K562 (cell line): ENCODE measurements around the gene CDK1. TPM values are rescaled to one million over a fixed set of nuclear protein-coding genes. Genes with fewer than 3 reads are reported as not detected.
A peak's percentile ranks its signal among the peaks of the same experiment; 100 is the strongest.

Experiments used
- ARID3A ChIP-seq: IDR thresholded peaks from 2 replicates; pipeline ENCODE4 v1.6.1; 2012; ENCODE audit warnings: low read depth, low read length, improper control_type of control experiment, borderline replicate concordance
- CTCFL ChIP-seq: IDR thresholded peaks from 2 replicates; pipeline ENCODE4 v1.6.1; 2011; ENCODE audit warnings: borderline replicate concordance, low read depth, mild to moderate bottlenecking, moderate library complexity, low read length; ENCODE audit not compliant: insufficient read depth, poor library complexity, severe bottlenecking
- E2F3 ChIP-seq: fragments of 250-450 bp; sonication (Bioruptor Pico); IDR thresholded peaks from 2 replicates; pipeline ENCODE4 v1.4.0; 2020; ENCODE audit warnings: mild to moderate bottlenecking
- ESRRA ChIP-seq: fragments of 450-650 bp; IDR thresholded peaks from 2 replicates; pipeline ENCODE4 v1.6.1; 2014; ENCODE audit warnings: low read depth, mild to moderate bottlenecking, moderate library complexity, borderline replicate concordance
- FOS ChIP-seq: IDR thresholded peaks from 3 replicates; pipeline ENCODE4 v1.6.1; 2011; ENCODE audit not compliant: insufficient read length; ENCODE audit errors: extremely low read depth
- HBP1 ChIP-seq: fragments of 450-650 bp; formaldehyde crosslinking; IDR thresholded peaks from 2 replicates; pipeline ENCODE4 v1.4.0; 2022; ENCODE audit warnings: missing genetic modification characterization
- HDAC3 ChIP-seq: fragments of 450-650 bp; IDR thresholded peaks from 2 replicates; pipeline ENCODE4 v1.6.1; 2018; ENCODE audit warnings: borderline replicate concordance, mild to moderate bottlenecking, moderate library complexity; ENCODE audit not compliant: partially characterized antibody
- KAT7 ChIP-seq: sonication (generic); formaldehyde crosslinking; IDR thresholded peaks from 2 replicates; pipeline ENCODE4 v1.8.0; 2022; ENCODE audit warnings: missing genetic modification reagents, mild to moderate bottlenecking, borderline replicate concordance
- MBD2 ChIP-seq: sonication (generic); IDR thresholded peaks from 2 replicates; pipeline ENCODE4 v1.6.1; 2016; ENCODE audit warnings: low read depth, borderline replicate concordance
- MCM2 ChIP-seq: fragments of 450-650 bp; IDR thresholded peaks from 2 replicates; pipeline ENCODE4 v1.6.1; 2017; ENCODE audit warnings: low read depth, mild to moderate bottlenecking
- SRF ChIP-seq, 2 experiments: fragments of 250-450, 450-650 bp in 1 of 2; sonication (Bioruptor Pico) in 1 of 2; sonication (generic) in 1 of 2; formaldehyde crosslinking; IDR thresholded peaks; 2 replicates each; pipeline versions ENCODE4 v1.5.0 to v1.5.1; 2020 to 2022; ENCODE audit warnings: mild to moderate bottlenecking in 1 of 2, missing genetic modification reagents in 1 of 2
- TAF1 ChIP-seq: IDR thresholded peaks from 2 replicates; pipeline ENCODE4 v1.6.1; 2011; ENCODE audit warnings: mild to moderate bottlenecking, low read length, moderate library complexity; ENCODE audit not compliant: insufficient read depth, control insufficient read depth, severe bottlenecking; ENCODE audit errors: extremely low read depth
- TAL1 ChIP-seq: fragments of 450-650 bp; IDR thresholded peaks from 2 replicates; pipeline ENCODE4 v1.6.1; 2016; ENCODE audit warnings: mild to moderate bottlenecking
- TGIF2 ChIP-seq: sonication (generic); formaldehyde crosslinking; IDR thresholded peaks from 2 replicates; pipeline ENCODE4 v1.8.1; 2022; ENCODE audit warnings: mild to moderate bottlenecking, missing genetic modification reagents, moderate library complexity
- THRA ChIP-seq: fragments of 450-650 bp; IDR thresholded peaks from 2 replicates; pipeline ENCODE4 v1.6.1; 2017; ENCODE audit warnings: mild to moderate bottlenecking, moderate library complexity
- ZNF449 ChIP-seq: fragments of 250-450 bp; sonication (Bioruptor Pico); IDR thresholded peaks from 2 replicates; pipeline ENCODE4 v1.8.0; 2022; ENCODE audit warnings: moderate library complexity, mild to moderate bottlenecking, inconsistent platforms
- ZNF586 ChIP-seq: fragments of 450-650 bp; formaldehyde crosslinking; conservative IDR thresholded peaks from 2 replicates; pipeline ENCODE4 v1.4.0; 2020; ENCODE audit warnings: mild to moderate bottlenecking, moderate library complexity
- ZNF717 ChIP-seq: fragments of 250-450 bp; sonication (Bioruptor Pico); IDR thresholded peaks from 2 replicates; pipeline ENCODE4 v1.5.0; 2021
- polyA plus RNA-seq, 8 experiments: library from polyadenylated mRNA; depleted of rRNA in 4 of 8; stranded (reverse) in 5 of 8; unstranded in 3 of 8; fragments of >200 nt; fragmentation: Nextera tagmentation in 2 of 8; fragmentation: Illumina TruSeq in 1 of 8; extraction: Ambion mirVana in 2 of 8; extraction: Trizol in 1 of 8; gene quantifications; 2 replicates each; pipeline versions ENCODE4 v1.2.1 to v1.2.3, GENCODE V29; 2011 to 2014; ENCODE audit warnings: inconsistent platforms in 1 of 8, missing spikeins in 1 of 8
- total RNA-seq, 7 experiments: library from RNA; depleted of rRNA in 6 of 7; stranded (reverse); fragments of >200 nt in 6 of 7; fragmentation: Illumina TruSeq in 2 of 7; extraction: Trizol in 2 of 7; gene quantifications; 2 replicates each; pipeline versions ENCODE4 v1.2.1 to v1.2.3, GENCODE V29; 2011 to 2021; ENCODE audit warnings: low replicate concordance in 1 of 7

CDK1 gene
- total and polyA plus RNA-seq, 9 of the 15 experiments (the other 6 are each of a cell fraction or from before 2014, with no cell fraction given), result 156 to 685 (median 236) TPM

- TF ChIP-seq THRA (no peak), ESRRA (peak; percentile 47; the same call in 1 of the 2 replicates), KAT7 (CRISPR knock-in tag) (peak; percentile 74; the same call in 1 of the 2 replicates), SRF (CRISPR knock-in tag; IDR thresholded peaks at IDR 0.05) (peak in 1 of 2 experiments; percentile 41; a peak in 1 of 4 replicates), TAF1 (peak; percentile 96), ARID3A (no peak), MCM2 (no peak), TGIF2 (CRISPR knock-in tag) (peak; percentile 64; the same call in 1 of the 2 replicates), CTCFL (no peak), ZNF717 (no peak), MBD2 (peak; percentile 90), E2F3 (CRISPR knock-in tag) (peak; percentile 96), FOS (peak; percentile 92), TAL1 (no peak), ZNF449 (no peak), HBP1 (CRISPR knock-in tag) (no peak; the same call in 1 of the 2 replicates), HDAC3 (no peak), ZNF586 (CRISPR knock-in tag) (no peak)
These were observed at the start of gene CDK1 (continued) for GRCh38 chr10:60778214-60778970.
